GM21717 (cell line): ENCODE data around the gene TRIM22.

Experiments used
- ATAC-seq: cut with Tn5 transposase; IDR thresholded peaks from one replicate; pipeline ENCODE4 v1.9.1; 2021; ENCODE audit warnings: mild to moderate bottlenecking, moderate library complexity; ENCODE audit not compliant: unreplicated experiment

TRIM22 gene

GRCh38 chr11:5738431-5738830 lies 48.8 kb downstream of the TRIM22 start:
- ATAC-seq = no peak

GRCh38 chr11:5746614-5747013 lies 57.0 kb downstream of the TRIM22 start:
- ATAC-seq = no peak

- ATAC-seq = no peak
These were observed 60.2 kb downstream of the TRIM22 start for GRCh38 chr11:5749836-5750235.

- ATAC-seq = no peak
These were observed 64.4 kb downstream of the TRIM22 start, which contains the start of gene OR52N4 for GRCh38 chr11:5753943-5754342. Gene OR52N4 (plus strand): TSS chr11:5754243. CDS start chr11:5754741, 498 bp downstream.
